Right lobe of liver (tissue), 4 donors: ENCODE measurements around the gene CEND1.

Source experiments
- CTCF ChIP-seq, 4 donors: fragments of 200-600 bp in 3 of 4; fragments of 450-650 bp in 1 of 4; IDR thresholded peaks; one replicate each; pipeline versions ENCODE4 v1.5.1 to v1.8.0; 2016 to 2022; ENCODE audit warnings: antibody characterized with exemption in 4 of 4, mild to moderate bottlenecking in 2 of 4
- POLR2A ChIP-seq: fragments of 450-650 bp; IDR thresholded peaks from one replicate; pipeline ENCODE4 v1.6.1; 2017; ENCODE audit warnings: antibody characterized with exemption, mild to moderate bottlenecking
- donor health status: DM: no; HTN: no; CAD: no.
- donor health status: DM: no; HTN: no; CAD: no.
- donor health status: DM: no; HTN: yes; CAD: no.

- no peak for TF ChIP-seq POLR2A
- no peak for TF ChIP-seq CTCF (IDR thresholded peaks at IDR 0.05)
Observed at GRCh38 chr11:802693-803466, 13.0 kb upstream of the CEND1 start.
